ENCODE data around the gene PSMF1. TPM values are rescaled to one million over a fixed set of nuclear protein-coding genes. Genes with fewer than 3 reads are reported as not detected.

The PSMF1 gene
- total and polyA plus RNA-seq, 2 of the 13 experiments (the other 11 are each of a cell fraction or from before 2014, with no cell fraction given) = 82.5 to 86.0 TPM

DNA sequence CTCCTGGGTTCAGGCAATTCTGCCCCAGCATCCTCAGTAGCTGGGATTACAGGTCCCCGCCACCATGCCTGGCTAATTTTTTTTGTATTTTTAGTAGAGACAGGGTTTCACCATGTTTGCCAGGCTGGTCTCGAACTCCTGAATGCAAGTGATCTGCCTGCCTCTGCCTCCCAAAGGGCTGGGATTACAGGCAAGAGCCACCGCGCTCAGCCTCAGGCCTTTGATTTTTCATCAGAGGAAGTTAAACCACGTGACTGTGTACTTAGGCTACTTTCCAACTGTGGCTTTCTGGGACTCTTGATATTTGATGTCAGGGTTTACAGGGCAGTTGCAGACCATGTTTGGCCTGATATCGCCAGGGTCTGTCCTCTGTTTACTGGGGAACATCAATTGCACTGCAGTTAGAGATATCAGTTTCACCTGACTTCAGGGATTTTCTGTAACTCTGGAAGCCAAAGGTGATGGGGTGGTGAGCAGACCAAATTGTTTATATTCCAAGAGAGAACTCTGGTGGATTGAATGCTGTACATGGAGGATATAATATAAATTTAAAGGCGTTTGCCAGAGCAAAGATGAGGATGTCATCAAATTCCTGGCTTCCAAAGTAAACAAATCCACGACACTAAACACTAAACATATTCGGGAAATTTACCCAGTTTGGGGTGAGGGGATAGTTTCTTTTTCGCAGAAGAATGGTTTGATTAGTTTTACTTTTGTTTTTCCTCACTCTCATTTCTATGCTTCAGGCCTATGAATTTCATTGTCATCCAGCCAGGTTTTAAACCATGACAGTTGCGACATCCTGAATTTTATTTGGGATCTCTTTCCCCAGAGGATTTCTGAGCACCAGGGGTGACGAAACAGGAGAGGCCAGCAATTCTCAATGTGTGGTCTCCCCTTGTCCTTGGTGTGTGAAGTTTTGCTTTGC, 4.2 kb downstream of the PSMF1 start (continued):
- TF ChIP-seq FOXA1 (IDR thresholded peaks at IDR 0.05) (no peak), FOXA1 (CRISPR knock-in tag; IDR thresholded peaks at IDR 0.05) (peak; percentile 92), MYC (CRISPR knock-in tag; IDR thresholded peaks at IDR 0.05; ENCODE audit: borderline replicate concordance) (no peak), ZBTB1 (CRISPR knock-in tag; IDR thresholded peaks at IDR 0.05; ENCODE audit: borderline replicate concordance) (no peak), DNMT3B (CRISPR knock-in tag; conservative IDR thresholded peaks at IDR 0.05) (no peak; the same call in 1 of the 2 replicates), NCOA1 (CRISPR knock-in tag; IDR thresholded peaks at IDR 0.05) (no peak), ELF3 (CRISPR knock-in tag; IDR thresholded peaks at IDR 0.05) (peak; percentile 75), ZNF780A (CRISPR knock-in tag; IDR thresholded peaks at IDR 0.05) (0 out of 2 replicates have a peak, but pooled peaks have one; percentile 49), ZFX (CRISPR knock-in tag; IDR thresholded peaks at IDR 0.05; ENCODE audit: low read depth) (peak; percentile 80), ZNF333 (CRISPR knock-in tag; IDR thresholded peaks at IDR 0.05; ENCODE audit: borderline replicate concordance) (no peak), NFE2L1 (CRISPR knock-in tag; IDR thresholded peaks at IDR 0.05; ENCODE audit: borderline replicate concordance) (no peak), ZNF260 (CRISPR knock-in tag; IDR thresholded peaks at IDR 0.05; ENCODE audit: borderline replicate concordance, low read depth) (no peak), GTF2F1 (IDR thresholded peaks at IDR 0.05; ENCODE audit: low read length) (peak; percentile 91; the same call in 1 of the 2 replicates), ZNF543 (CRISPR knock-in tag; IDR thresholded peaks at IDR 0.05) (peak; percentile 41; the same call in 1 of the 2 replicates), ZNF460 (CRISPR knock-in tag; IDR thresholded peaks at IDR 0.05; ENCODE audit: borderline replicate concordance) (peak; percentile 17; the same call in 1 of the 2 replicates)
- TF ChIP-seq, protein P1, sequence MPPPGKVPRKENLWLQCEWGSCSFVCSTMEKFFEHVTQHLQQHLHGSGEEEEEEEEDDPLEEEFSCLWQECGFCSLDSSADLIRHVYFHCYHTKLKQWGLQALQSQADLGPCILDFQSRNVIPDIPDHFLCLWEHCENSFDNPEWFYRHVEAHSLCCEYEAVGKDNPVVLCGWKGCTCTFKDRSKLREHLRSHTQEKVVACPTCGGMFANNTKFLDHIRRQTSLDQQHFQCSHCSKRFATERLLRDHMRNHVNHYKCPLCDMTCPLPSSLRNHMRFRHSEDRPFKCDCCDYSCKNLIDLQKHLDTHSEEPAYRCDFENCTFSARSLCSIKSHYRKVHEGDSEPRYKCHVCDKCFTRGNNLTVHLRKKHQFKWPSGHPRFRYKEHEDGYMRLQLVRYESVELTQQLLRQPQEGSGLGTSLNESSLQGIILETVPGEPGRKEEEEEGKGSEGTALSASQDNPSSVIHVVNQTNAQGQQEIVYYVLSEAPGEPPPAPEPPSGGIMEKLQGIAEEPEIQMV (CRISPR knock-in tag; IDR thresholded peaks at IDR 0.05; ENCODE audit: low read depth) = no peak
- TF ChIP-seq, protein P2, sequence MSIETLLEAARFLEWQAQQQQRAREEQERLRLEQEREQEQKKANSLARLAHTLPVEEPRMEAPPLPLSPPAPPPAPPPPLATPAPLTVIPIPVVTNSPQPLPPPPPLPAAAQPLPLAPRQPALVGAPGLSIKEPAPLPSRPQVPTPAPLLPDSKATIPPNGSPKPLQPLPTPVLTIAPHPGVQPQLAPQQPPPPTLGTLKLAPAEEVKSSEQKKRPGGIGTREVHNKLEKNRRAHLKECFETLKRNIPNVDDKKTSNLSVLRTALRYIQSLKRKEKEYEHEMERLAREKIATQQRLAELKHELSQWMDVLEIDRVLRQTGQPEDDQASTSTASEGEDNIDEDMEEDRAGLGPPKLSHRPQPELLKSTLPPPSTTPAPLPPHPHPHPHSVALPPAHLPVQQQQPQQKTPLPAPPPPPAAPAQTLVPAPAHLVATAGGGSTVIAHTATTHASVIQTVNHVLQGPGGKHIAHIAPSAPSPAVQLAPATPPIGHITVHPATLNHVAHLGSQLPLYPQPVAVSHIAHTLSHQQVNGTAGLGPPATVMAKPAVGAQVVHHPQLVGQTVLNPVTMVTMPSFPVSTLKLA (IDR thresholded peaks at IDR 0.05) = 0 out of 2 replicates have a peak, but pooled peaks have one; percentile 30
- TF ChIP-seq, protein P3, sequence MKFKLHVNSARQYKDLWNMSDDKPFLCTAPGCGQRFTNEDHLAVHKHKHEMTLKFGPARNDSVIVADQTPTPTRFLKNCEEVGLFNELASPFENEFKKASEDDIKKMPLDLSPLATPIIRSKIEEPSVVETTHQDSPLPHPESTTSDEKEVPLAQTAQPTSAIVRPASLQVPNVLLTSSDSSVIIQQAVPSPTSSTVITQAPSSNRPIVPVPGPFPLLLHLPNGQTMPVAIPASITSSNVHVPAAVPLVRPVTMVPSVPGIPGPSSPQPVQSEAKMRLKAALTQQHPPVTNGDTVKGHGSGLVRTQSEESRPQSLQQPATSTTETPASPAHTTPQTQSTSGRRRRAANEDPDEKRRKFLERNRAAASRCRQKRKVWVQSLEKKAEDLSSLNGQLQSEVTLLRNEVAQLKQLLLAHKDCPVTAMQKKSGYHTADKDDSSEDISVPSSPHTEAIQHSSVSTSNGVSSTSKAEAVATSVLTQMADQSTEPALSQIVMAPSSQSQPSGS (CRISPR knock-in tag; IDR thresholded peaks at IDR 0.05) = peak; percentile 67
- TF ChIP-seq, protein P4, sequence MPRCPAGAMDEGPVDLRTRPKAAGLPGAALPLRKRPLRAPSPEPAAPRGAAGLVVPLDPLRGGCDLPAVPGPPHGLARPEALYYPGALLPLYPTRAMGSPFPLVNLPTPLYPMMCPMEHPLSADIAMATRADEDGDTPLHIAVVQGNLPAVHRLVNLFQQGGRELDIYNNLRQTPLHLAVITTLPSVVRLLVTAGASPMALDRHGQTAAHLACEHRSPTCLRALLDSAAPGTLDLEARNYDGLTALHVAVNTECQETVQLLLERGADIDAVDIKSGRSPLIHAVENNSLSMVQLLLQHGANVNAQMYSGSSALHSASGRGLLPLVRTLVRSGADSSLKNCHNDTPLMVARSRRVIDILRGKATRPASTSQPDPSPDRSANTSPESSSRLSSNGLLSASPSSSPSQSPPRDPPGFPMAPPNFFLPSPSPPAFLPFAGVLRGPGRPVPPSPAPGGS (CRISPR knock-in tag; IDR thresholded peaks at IDR 0.05) = peak; percentile 73; the same call in 1 of the 2 replicates
- TF ChIP-seq, protein P5, sequence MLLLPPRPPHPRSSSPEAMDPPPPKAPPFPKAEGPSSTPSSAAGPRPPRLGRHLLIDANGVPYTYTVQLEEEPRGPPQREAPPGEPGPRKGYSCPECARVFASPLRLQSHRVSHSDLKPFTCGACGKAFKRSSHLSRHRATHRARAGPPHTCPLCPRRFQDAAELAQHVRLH (CRISPR knock-in tag; IDR thresholded peaks at IDR 0.05; ENCODE audit: borderline replicate concordance, low read depth) = peak; percentile 73; the same call in 1 of the 2 replicates
- TF ChIP-seq, protein P6, sequence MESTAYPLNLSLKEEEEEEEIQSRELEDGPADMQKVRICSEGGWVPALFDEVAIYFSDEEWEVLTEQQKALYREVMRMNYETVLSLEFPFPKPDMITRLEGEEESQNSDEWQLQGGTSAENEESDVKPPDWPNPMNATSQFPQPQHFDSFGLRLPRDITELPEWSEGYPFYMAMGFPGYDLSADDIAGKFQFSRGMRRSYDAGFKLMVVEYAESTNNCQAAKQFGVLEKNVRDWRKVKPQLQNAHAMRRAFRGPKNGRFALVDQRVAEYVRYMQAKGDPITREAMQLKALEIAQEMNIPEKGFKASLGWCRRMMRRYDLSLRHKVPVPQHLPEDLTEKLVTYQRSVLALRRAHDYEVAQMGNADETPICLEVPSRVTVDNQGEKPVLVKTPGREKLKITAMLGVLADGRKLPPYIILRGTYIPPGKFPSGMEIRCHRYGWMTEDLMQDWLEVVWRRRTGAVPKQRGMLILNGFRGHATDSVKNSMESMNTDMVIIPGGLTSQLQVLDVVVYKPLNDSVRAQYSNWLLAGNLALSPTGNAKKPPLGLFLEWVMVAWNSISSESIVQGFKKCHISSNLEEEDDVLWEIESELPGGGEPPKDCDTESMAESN (CRISPR knock-in tag; conservative IDR thresholded peaks at IDR 0.05) = peak; percentile 52
